Duodenal mucosa (tissue), 2 donors: ENCODE measurements around the gene SPDEF.

Experiments used
- H3K27ac ChIP-seq: one replicate; pipeline ENCODE4 v1.7.0; 2013; ENCODE audit warnings: low read depth, low read length
- H3K27me3 ChIP-seq, 2 donors: one replicate each; pipeline ENCODE4 v1.7.0; 2013; ENCODE audit warnings: low read length in 2 of 2, control low read depth in 1 of 2; ENCODE audit not compliant: insufficient read depth in 2 of 2, control insufficient read depth in 1 of 2
- H3K36me3 ChIP-seq, 2 donors: one replicate each; pipeline ENCODE4 v1.7.0; 2013; ENCODE audit warnings: low read length in 2 of 2, control low read depth in 1 of 2; ENCODE audit not compliant: insufficient read depth in 2 of 2, control insufficient read depth in 1 of 2
- H3K4me1 ChIP-seq, 2 donors: one replicate each; pipeline ENCODE4 v1.7.0; 2013; ENCODE audit warnings: low read length in 2 of 2, control low read depth in 1 of 2; ENCODE audit not compliant: insufficient read depth in 2 of 2, control insufficient read depth in 1 of 2
- H3K4me3 ChIP-seq, 2 donors: one replicate each; pipeline ENCODE4 v1.7.0; 2013; ENCODE audit warnings: low read length in 2 of 2, low read depth in 1 of 2
- H3K9ac ChIP-seq, 2 donors: one replicate each; pipeline ENCODE4 v1.7.0; 2013; ENCODE audit warnings: low read length in 2 of 2, low read depth in 1 of 2
- H3K9me3 ChIP-seq, 2 donors: one replicate each; pipeline ENCODE4 v1.7.0; 2013; ENCODE audit warnings: low read length in 2 of 2, control low read depth in 1 of 2; ENCODE audit not compliant: control insufficient read depth in 1 of 2

SPDEF gene

DNA sequence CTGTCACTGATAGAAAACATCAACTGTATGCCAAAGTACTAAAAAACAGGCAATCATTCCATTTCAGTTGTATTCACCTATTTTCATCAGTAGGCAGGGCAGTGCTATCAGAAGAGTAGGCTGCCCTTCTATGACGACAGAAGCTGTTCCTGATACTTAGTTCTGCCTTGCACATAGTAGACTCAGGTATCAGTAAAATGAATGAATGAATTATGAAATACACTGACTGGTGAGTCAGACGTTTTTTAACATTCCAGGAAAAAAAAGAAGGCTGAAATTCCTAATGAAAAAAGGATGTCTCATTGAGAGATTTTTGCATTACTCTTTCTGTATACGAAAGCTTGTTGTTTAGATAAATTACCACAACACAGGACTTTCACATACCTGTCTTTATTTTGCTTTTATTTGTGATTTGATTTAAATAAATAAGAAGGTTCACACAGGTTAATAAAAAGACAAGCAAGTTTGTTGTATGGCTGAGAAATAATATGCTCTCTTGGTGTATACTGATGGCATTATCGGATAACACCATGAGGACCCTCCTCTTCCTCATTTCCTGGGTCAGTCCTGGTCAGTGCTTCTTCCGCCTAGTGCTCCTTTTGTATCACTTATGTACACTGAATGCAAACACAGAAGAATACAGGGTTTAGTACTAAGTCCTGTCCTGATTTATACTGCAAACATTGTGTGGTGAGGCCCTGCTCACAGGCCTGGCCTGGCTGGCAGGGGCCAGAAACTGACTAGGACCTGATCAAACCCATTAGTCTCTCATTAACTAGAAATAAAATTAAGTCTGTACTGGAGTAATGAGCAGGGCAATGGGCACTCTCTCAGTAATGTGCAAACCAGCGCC lies 39.4 kb upstream of the SPDEF start:
- H3K27me3 ChIP-seq = no peaks in the 10 kb centered on the region
- H3K9me3 ChIP-seq = no peaks in the 10 kb centered on the region
- H3K4me3 ChIP-seq = no peak overlapping the region
- H3K9ac ChIP-seq = no peak overlapping the region
- H3K36me3 ChIP-seq = peaks cover 0 to 8% of the 10 kb centered on the region in 2 donors
- peaks cover 0 to 14% of the 10 kb centered on the region in 2 donors for H3K4me1 ChIP-seq
- H3K27ac ChIP-seq = no peak overlapping the region

DNA sequence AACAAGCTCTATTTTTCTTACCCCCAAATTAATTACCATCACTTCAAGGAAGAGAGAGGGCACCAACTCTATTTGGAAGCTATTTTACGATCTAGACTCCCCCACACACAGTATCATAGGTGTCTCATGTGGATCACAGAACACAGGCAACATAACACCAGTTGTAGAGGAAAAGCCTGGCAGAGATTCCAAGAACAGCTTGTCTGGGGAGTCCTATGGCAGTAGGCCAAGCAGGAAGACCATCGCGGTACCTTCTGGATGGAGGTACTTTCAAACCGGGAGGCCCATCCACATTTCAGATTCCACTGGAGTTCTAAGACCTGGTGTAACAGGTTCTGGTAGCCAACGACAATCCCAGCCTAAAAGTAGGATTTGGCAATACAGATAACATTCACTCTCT lies 37.6 kb upstream of the SPDEF start:
- Histone ChIP-seq H3K27me3 (no peaks in the 10 kb centered on the region), H3K4me1 (peaks cover 0 to 7% of the 10 kb centered on the region in 2 donors), H3K4me3 (no peak overlapping the region), H3K9me3 (no peaks in the 10 kb centered on the region), H3K36me3 (peaks cover 15 to 18% of the 10 kb centered on the region in 2 donors), H3K9ac (no peak overlapping the region), H3K27ac (no peak overlapping the region)

DNA sequence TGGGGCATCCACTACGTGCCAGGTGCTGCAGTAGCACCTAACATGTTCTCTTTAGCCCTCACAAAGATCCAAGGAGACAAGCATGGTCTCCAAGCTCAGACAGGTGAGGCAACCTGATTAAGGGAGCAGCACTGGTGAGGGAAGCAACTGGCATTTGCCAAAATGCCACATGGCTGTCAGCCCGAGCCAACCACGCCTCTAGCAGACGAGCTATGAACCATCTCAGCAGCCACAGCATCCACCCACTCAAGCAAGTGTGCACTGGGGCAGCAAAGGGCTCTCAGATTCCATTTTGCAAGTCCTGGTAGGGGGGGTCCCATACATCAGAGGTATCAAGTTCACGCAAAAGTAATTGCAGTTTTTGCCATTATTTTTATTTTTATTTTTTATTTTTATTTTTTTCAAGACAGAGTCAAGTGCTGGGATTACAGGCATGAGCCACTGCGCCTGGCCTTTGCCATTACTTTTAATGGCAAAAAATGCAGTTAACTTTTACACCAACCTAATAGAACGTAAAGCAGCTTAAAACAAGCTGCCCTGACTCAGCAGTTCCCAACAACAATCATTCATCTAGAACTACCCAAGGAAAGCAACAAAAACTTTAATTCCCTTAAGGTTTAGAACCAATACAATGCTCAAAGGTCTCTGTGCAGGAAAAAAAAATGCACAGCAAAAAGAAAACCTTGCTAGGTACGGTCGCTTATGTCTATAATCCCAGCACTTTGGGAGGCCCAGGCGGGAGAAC lies 36.3 kb upstream of the SPDEF start:
- Histone ChIP-seq H3K4me3 (no peak overlapping the region), H3K9me3 (no peaks in the 10 kb centered on the region), H3K27ac (no peak overlapping the region), H3K36me3 (peaks cover 21 to 27% of the 10 kb centered on the region in 2 donors), H3K4me1 (no peaks in the 10 kb centered on the region), H3K27me3 (no peaks in the 10 kb centered on the region), H3K9ac (no peak overlapping the region)

DNA sequence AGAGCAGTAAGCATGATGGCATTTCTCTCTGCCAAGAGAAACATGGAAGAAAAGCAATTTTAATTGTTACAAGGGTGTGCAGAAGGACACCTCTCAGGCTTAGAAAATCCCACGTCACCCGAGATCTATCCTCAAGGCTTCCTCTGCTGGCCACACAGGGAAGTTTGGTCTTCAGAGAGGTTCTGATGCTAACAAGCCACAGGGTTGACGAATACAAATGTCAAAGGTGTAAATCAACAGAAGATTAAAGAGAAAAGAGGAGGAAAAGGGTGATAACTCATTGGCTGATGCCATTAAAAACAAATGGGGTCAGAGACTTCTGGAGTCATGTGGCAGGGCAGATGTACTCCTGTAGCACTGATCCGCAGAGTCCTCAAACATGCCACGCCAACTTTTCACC lies 33.6 kb upstream of the SPDEF start:
- H3K36me3 ChIP-seq = peaks cover 21 to 37% of the 10 kb centered on the region in 2 donors
- H3K9me3 ChIP-seq = no peaks in the 10 kb centered on the region
- no peaks in the 10 kb centered on the region for H3K4me1 ChIP-seq
- no peak overlapping the region for H3K4me3 ChIP-seq
- no peak overlapping the region for H3K27ac ChIP-seq
- no peaks in the 10 kb centered on the region for H3K27me3 ChIP-seq
- no peak overlapping the region for H3K9ac ChIP-seq

DNA sequence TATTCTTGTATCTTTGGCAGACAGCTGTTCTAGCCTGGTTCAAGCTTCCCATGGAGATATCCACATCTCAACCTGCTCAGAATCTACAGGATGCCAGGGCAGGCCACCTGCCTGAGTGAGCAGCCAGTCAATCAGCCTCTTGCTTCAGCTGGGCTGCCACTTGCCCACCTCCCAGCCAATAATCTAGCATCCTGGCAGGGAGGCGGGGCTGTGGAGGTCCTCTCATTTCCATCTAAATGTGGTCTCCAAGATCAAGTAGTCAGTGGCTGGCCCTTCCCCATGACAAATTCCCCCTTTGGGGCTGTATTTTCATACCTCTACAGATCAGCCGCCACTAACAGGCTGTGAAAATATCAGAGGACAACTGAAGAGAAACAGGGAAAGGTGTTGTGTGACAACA lies 33.0 kb upstream of the SPDEF start:
- H3K36me3 ChIP-seq = peaks cover 21 to 37% of the 10 kb centered on the region in 2 donors
- no peaks in the 10 kb centered on the region for H3K27me3 ChIP-seq
- H3K4me3 ChIP-seq = no peak overlapping the region
- H3K9ac ChIP-seq = no peak overlapping the region
- H3K9me3 ChIP-seq = no peaks in the 10 kb centered on the region
- no peaks in the 10 kb centered on the region for H3K4me1 ChIP-seq
- H3K27ac ChIP-seq = no peak overlapping the region

DNA sequence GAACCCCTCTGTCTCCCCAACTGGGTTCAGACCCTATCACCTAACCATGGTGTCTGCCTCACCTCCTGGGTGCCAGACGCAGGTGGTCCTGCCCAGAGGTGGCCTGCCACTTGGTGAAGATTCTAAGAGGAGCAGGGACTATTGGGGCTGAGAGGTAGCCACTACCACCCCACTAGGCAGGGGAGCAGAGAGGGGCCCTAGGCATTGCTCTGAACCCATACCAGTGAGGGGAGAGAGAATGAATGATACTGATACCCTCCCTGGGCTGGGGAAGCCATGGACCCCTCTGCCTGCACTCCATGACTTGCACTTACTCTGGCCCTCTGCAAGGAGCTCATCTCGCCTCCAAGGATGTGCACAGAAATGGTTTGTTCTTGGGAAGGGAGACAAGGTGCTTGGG lies 31.7 kb upstream of the SPDEF start:
- H3K9ac ChIP-seq = no peak overlapping the region
- no peak overlapping the region for H3K27ac ChIP-seq
- no peak overlapping the region for H3K4me3 ChIP-seq

DNA sequence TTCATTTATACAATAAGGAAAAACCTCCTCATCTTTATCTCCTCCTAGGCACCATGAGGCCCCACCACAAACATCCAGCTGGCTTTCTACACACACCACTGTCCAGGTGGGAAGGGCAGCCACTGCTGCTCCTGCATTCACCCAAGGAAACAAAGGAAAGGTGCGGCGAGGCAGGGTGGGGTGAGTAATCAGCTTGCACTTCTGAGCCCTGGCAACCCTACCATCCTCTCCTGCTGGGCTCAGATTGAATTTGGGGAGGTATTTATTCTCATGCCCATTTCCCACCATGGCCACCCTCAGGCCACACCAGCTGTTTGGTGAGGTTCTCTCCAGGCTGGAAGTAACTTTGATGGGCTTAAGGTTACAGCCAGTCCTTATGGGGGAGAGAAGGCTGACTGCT lies 31.2 kb upstream of the SPDEF start:
- no peaks in the 10 kb centered on the region for H3K4me1 ChIP-seq
- peaks cover 21 to 37% of the 10 kb centered on the region in 2 donors for H3K36me3 ChIP-seq
- no peak overlapping the region for H3K4me3 ChIP-seq
- no peaks in the 10 kb centered on the region for H3K27me3 ChIP-seq
- H3K9me3 ChIP-seq = no peaks in the 10 kb centered on the region
- H3K27ac ChIP-seq = no peak overlapping the region
- H3K9ac ChIP-seq = no peak overlapping the region

More for the DNA sequence above, 31.7 kb upstream of the SPDEF start:
- Histone ChIP-seq H3K9me3 (no peaks in the 10 kb centered on the region), H3K27me3 (no peaks in the 10 kb centered on the region), H3K36me3 (peaks cover 21 to 37% of the 10 kb centered on the region in 2 donors), H3K4me1 (no peaks in the 10 kb centered on the region)

DNA sequence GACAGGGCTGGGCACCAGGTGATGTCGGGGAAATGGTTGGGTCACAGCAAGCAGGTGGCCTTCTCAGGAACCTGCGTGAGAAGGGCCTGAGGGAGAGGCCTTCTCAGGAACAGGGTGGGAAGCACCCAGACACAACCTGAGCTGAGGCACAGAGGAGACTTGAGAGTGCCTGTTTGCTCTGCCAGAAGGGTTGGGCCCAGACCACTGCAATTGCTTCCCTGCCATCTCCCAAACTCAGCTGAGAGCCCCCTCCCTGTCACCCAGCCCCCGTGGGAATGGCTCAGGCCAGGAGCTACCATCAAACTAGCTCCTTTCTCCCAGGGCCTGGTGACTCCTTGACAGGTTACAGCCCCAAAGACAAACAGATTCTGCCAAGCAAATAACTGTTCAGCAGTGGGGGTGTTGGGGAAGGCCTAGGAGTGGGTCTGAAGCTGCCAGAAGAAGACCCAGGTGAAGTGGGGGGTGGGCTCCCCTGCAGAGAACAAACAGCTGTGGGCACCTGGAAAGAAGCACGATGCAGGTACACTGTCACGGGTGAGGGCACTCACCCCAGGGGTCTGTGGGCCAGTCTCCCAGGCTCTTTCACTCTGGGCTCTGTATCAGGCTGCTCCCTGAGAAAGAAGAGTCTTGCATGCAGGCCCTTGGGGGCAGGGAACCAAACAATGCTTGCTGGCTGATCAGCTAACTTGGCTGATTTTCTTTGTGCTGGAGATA lies 30.4 kb upstream of the SPDEF start:
- Histone ChIP-seq H3K27me3 (no peaks in the 10 kb centered on the region), H3K4me3 (no peak overlapping the region), H3K4me1 (no peaks in the 10 kb centered on the region), H3K9me3 (no peaks in the 10 kb centered on the region), H3K27ac (no peak overlapping the region), H3K36me3 (peaks cover 21 to 37% of the 10 kb centered on the region in 2 donors), H3K9ac (no peak overlapping the region)

DNA sequence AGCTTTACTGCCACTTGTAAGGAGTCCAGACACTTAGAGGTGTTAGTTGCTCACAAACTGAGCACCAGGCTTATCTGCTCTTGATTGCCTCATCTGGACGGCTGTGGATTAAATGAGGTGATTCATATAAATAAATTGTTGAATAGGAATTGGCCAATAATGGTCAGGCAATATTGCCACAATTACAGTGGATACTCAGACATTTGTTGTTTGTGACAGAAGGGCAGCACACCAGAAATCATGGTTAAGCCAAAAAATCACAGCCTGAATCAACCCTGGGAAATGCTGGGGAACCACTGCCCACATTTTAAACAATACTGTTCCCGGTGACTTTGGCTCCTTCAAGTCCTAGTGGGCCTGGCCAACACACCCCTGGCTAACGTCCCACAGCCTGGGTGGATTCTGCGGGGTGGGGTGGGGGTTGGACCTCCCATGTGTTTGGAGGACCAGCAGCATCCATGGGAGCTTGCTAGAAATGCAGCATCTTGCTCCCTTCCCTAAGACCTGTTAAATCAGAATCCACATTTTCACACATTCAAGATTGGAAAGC lies 29.5 kb upstream of the SPDEF start:
- Histone ChIP-seq H3K9ac (no peak overlapping the region), H3K36me3 (peaks cover 21 to 37% of the 10 kb centered on the region in 2 donors), H3K9me3 (no peaks in the 10 kb centered on the region), H3K4me3 (no peak overlapping the region), H3K27me3 (no peaks in the 10 kb centered on the region), H3K27ac (no peak overlapping the region), H3K4me1 (no peaks in the 10 kb centered on the region)
